Nephron progenitor cell (in vitro differentiated cells): ENCODE results near the gene GFI1B.

Experiments used
- DNase-seq: peaks from one replicate; pipeline ENCODE4 v3.0.0; 2021
- H3K27ac Mint-ChIP-seq: 2 replicates; pipeline ENCODE4 v1.8.0; 2021; ENCODE audit warnings: mild to moderate bottlenecking, moderate library complexity, mixed read lengths
- H3K27me3 Mint-ChIP-seq: 2 replicates; pipeline ENCODE4 v1.8.0; 2021; ENCODE audit warnings: mild to moderate bottlenecking, low read depth, mixed read lengths; ENCODE audit not compliant: poor library complexity
- H3K36me3 Mint-ChIP-seq: 2 replicates; pipeline ENCODE4 v1.8.0; 2021; ENCODE audit warnings: low read depth, mixed read lengths
- H3K4me1 Mint-ChIP-seq: 2 replicates; pipeline ENCODE4 v1.8.0; 2021; ENCODE audit warnings: mixed read lengths
- H3K4me3 Mint-ChIP-seq: 2 replicates; pipeline ENCODE4 v1.8.0; 2021; ENCODE audit warnings: mild to moderate bottlenecking, moderate library complexity, mixed read lengths
- H3K9me3 Mint-ChIP-seq: 2 replicates; pipeline ENCODE4 v1.8.0; 2021; ENCODE audit warnings: mild to moderate bottlenecking, moderate library complexity, mixed read lengths
- TF ChIP-seq, protein P1 (sequence below): fragments of 200-600 bp; sonication (generic); IDR thresholded peaks from 2 replicates; pipeline ENCODE4 v1.5.0; 2021; ENCODE audit warnings: antibody characterized with exemption

Gene GFI1B

DNA sequence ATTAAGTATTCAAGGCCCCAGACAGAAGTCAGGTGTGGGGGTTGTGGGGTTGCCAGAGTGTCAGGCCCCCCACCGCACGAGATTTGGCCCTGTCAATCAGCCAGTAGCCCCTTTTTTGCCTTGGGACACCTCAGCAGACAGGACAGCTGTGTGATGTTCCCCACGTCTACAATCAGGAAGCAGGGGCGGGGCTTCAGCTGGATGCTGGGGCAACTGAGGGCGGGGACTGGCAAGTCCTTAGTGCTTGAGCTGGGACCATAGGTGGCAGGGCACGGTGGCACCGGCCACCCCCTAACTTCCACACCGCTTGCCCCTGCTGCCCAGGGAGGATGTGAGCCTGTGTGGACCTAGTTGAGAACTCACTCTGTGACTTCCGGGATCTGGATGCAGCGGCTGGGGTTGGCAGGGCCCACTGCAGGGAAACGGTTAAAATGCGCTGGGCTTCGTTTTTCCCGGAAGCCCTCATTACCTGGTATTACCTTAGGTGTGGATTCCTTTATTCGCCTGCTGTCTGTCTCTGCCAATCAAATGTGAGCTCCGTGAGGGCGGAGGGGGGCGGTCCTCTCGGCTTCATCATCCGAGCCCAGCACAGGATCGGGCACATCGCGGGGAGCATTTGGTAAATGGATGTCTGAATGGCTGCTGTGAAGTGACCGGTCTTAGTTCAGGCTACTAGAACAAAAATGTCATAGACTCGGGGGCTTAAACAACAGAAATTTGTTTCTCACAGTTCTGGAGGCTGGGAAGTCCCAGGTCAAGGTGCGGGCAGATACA lies 44.8 kb downstream of the GFI1B start:
- Mint-ChIP-seq H3K27ac (no peak overlapping the region), H3K4me1 (peaks cover 13% of the 10 kb centered on the region), H3K27me3 (peaks cover 43% of the 10 kb centered on the region), H3K9me3 (peaks cover 8% of the 10 kb centered on the region), H3K36me3 (no peaks in the 10 kb centered on the region), H3K4me3 (no peak overlapping the region)
- DNase-seq: no peak
- TF ChIP-seq, protein P1, sequence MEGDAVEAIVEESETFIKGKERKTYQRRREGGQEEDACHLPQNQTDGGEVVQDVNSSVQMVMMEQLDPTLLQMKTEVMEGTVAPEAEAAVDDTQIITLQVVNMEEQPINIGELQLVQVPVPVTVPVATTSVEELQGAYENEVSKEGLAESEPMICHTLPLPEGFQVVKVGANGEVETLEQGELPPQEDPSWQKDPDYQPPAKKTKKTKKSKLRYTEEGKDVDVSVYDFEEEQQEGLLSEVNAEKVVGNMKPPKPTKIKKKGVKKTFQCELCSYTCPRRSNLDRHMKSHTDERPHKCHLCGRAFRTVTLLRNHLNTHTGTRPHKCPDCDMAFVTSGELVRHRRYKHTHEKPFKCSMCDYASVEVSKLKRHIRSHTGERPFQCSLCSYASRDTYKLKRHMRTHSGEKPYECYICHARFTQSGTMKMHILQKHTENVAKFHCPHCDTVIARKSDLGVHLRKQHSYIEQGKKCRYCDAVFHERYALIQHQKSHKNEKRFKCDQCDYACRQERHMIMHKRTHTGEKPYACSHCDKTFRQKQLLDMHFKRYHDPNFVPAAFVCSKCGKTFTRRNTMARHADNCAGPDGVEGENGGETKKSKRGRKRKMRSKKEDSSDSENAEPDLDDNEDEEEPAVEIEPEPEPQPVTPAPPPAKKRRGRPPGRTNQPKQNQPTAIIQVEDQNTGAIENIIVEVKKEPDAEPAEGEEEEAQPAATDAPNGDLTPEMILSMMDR: no peak

DNA sequence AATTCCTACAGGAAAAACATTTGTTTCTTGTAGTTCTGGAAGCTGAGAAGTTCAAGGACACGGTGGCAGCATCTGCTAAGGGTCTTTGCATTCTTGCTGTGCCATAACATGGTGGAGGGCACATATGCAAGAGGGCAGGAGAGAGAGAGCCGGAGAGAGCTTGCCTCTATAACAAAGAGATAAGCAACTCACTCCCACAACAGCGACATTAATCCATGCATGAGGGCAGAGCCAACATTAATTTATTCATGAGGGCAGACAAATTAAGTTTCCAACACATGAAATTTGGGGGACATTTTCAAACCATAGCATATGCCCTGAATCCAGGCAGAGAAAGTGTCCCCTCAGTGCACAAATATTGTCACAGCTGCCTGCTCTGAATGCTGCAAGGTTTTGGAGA lies 47.9 kb downstream of the GFI1B start:
- peaks cover 27% of the 10 kb centered on the region for H3K4me1 Mint-ChIP-seq
- H3K9me3 Mint-ChIP-seq: peaks cover 8% of the 10 kb centered on the region
- TF ChIP-seq, protein P1: no peak
- peaks cover under 1% of the 10 kb centered on the region for H3K36me3 Mint-ChIP-seq
- H3K27me3 Mint-ChIP-seq: peaks cover 34% of the 10 kb centered on the region
- no peak for DNase-seq
- no peak overlapping the region for H3K4me3 Mint-ChIP-seq
- H3K27ac Mint-ChIP-seq: no peak overlapping the region

DNA sequence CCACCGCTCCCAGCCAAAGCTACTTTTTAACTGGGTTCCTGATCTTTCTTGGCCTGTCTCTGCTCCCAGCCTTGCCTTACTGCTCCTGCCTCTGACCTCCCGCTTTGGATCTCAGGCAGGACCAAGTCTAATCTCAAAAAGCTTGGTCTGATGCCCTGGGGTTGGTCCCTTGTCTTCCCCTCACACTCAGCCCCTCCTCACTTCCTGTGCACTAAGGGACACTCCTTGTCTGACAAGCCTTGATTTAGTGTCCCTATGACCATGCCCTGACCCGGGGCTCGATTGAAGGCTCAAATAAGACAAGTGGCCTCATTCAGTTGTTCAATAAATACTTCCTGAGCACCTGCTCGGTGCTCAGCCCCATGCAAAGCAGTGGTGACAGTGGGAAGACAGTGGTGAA lies 48.6 kb downstream of the GFI1B start:
- Mint-ChIP-seq H3K27ac (no peak overlapping the region), H3K27me3 (peaks cover 36% of the 10 kb centered on the region), H3K4me3 (no peak overlapping the region)

DNA sequence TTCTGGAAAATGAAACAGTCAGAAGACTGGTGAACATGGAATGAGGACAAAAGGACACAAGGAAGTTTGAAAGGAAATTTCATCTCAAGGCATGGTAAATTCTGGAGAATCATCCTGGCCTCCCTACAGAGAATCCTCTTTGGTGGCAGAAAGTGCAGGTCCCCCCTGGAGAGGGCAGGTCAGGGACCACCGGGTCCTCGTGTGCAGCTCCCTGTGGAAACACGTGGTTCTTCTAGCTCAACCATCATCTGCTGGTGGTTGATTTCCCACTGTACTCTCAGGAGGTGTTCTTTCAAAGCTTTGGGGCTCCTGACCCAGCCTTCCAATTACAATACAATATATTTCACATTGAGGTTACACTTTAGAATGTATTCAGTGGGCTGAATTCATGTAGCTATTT lies 49.7 kb downstream of the GFI1B start:
- Mint-ChIP-seq H3K27ac (no peak overlapping the region), H3K36me3 (peaks cover 18% of the 10 kb centered on the region), H3K27me3 (peaks cover 31% of the 10 kb centered on the region), H3K9me3 (peaks cover 16% of the 10 kb centered on the region), H3K4me3 (peak overlapping the region; percentile 96), H3K4me1 (peaks cover 44% of the 10 kb centered on the region)
- TF ChIP-seq, protein P1: no peak
- no peak for DNase-seq

More for the DNA sequence above, 48.6 kb downstream of the GFI1B start:
- Mint-ChIP-seq H3K4me1 (peaks cover 34% of the 10 kb centered on the region), H3K36me3 (peaks cover 7% of the 10 kb centered on the region), H3K9me3 (peaks cover 12% of the 10 kb centered on the region)
- no peak for DNase-seq
- TF ChIP-seq, protein P1: no peak

DNA sequence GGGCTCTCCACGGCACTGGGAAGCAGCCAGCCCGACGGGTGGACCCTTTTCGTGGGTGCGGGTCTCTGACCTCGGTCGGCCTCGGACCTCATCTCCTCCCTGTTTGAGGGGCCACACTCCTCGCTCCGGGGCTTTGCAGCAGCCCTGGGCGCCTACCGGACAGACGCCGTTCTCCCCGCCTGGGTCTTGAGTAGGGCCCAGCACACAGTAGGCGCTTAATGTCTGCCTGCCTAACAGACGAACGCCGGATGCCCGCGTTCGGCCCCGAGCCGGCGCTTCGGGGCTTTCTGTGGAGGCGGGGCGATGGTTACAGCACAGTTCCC lies 51.5 kb downstream of the GFI1B start:
- TF ChIP-seq, protein P1: no peak
- DNase-seq: no peak
- Mint-ChIP-seq H3K9me3 (peaks cover 22% of the 10 kb centered on the region), H3K36me3 (peaks cover 35% of the 10 kb centered on the region), H3K27me3 (peaks cover 25% of the 10 kb centered on the region), H3K4me3 (peak overlapping the region; percentile 96), H3K27ac (peak overlapping the region; percentile 99), H3K4me1 (peaks cover 49% of the 10 kb centered on the region)
